ENCODE results near the gene PATL1.
"Not testable (repeated sequence)": the region's sequence is repeated elsewhere in the genome, so short reads cannot be mapped to it uniquely, and the experiment has no call there.

Gene PATL1

DNA sequence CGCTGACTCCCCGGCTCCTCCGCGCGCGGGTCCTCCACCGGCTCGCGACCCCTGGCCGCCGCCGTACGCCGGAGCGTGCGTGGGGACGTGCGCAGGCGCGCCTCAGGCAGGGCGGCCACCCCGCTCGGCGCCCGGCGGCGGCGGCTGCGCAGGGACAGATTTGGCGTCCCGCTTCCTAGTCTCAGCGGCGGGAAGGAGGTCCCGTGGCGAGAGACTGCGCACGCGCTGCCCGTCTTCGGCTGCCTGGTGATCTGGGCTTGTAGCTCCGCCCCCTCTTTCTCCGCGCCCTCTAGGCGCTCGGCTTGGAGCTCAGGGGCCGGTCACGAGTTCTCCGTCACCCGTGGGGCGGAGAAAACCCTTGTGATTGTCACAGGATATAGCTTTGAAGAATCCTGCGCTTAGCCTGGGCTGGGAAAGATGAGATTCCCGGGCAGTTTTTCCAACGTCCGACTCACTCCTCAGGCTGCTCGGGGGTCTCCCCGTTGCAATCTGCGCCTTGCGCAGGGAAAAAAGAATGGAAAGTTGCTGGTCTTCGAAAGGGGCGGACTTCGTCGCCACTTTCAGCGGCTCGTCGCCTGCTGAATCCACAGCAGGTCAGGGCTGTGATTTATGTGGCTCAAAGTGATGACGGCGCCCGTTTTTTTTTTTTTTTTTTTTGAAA lies at the start of gene PATL1:
PATL1 (minus strand) TSS at position 88 of the 661 bp plus-strand sequence. CDS start 142 bp downstream, outside the sequence.
- peak; percentile 93 to 97 for DNase-seq (ENCODE audit: low read depth in 2 of 2)

DNA sequence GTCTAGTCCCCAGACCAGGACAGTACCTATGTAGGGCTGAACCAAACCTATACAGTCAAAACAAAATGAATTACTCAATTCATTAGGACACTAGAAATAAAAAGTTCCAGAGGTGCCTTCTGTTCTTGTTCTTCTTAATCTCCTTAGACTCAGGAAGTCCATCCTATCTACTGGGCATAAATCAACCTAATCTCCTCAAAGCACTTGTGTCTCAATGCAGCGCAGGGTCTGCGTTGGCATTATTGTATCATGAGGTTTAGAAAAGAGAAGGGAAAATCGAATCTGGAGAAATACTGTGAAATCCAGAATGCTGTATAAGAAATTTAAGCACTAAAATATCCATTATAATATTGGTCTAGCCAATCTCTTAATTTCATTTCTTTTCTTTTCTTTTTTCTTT lies 47.2 kb upstream of the PATL1 start:
- no peak for DNase-seq (ENCODE audit: low read depth in 2 of 2)

DNA sequence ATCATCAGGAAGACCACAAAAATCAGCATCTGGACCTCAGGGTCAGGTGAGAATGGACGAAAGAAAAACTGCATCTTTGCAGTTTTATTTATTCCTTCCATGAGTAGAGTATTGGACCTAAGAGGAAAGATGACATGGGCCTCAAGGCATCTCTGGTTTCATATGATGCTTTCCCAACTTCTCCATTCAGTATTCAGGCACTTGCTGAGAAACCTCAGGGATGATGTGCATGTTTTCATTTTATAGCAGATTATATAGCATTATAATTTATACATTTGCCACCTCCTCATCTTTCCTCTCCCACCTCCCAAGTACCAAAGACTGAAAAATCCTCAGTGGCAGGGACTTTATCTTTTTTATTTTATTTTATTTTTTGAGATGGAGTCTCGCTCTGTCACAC lies 44.9 kb upstream of the PATL1 start, which contains the start of gene OR10V1:
OR10V1 (minus strand) TSS at position 101 of the 400 bp plus-strand sequence; CDS start at position 101, 0 bp downstream.
- no peak for DNase-seq (ENCODE audit: low read depth in 2 of 2)

DNA sequence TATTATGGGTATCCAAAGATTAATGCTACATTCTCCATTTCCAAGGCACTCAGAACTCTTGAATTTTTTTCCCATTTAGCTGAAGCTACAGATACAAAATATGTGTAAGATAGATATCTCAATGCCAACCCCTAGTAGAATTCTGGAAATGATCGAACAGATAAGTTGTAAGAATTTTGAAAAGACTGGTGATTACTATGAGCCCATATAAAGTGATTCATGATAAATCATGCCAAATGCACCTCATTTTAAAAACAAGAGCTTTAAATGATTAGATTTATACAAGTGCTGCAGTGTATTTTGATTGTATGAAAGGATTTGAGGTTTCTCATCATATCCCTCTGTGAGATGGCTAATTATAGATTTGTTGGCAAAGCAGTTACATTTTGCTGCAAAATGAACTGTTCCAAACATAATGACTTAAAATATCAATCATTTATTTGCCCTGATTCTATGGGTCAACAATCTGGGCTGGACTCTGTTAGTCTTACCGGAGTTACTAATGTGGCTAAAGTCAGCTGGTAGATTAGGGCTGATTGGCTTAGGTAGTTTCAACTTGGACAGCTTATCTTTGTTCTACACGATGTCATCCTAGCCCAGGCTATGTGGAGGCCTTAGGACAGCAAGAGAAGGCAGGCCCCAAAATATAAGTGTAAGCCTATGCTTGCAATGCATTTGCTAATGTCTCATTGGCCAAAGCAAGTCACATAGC lies 41.5 kb upstream of the PATL1 start:
- DNase-seq (ENCODE audit: low read depth in 2 of 2) = no peak

GRCh38 chr11:59708537-59708936 lies 39.7 kb upstream of the PATL1 start:
- DNase-seq (ENCODE audit: low read depth in 2 of 2) = no peak

GRCh38 chr11:59707371-59707770 lies 38.5 kb upstream of the PATL1 start:
- no peak for DNase-seq (ENCODE audit: low read depth in 2 of 2)

GRCh38 chr11:59706518-59707285 lies 37.9 kb upstream of the PATL1 start:
- DNase-seq (ENCODE audit: low read depth in 2 of 2) = no peak

GRCh38 chr11:59705294-59705693 lies 36.5 kb upstream of the PATL1 start:
- DNase-seq (ENCODE audit: low read depth in 2 of 2) = no peak

- not testable (repeated sequence) for DNase-seq (ENCODE audit: low read depth in 2 of 2)
Observed at GRCh38 chr11:59703515-59703914, 34.7 kb upstream of the PATL1 start.

GRCh38 chr11:59700157-59700556 lies 31.3 kb upstream of the PATL1 start:
- not testable (repeated sequence) for DNase-seq (ENCODE audit: low read depth in 2 of 2)

DNA sequence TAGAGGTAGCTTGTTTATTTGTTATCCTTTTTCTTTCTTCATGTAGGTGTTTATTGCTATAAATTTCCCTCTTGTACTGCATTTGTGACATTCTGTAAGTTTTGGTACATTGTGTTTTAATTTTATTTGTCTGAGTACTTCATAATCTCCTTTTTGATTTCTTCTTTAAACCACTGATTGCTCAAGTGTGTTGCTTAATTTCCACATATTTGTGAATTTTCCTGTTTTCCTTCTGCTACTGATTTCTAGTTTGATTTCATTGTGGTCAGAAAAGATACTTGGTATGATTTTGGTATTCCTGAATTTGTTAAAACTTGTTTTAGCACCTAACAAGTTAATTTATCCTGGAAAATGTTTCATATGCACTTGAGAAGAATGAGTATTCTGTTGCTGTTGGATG lies 29.7 kb upstream of the PATL1 start:
- no peak for DNase-seq (ENCODE audit: low read depth in 2 of 2)

DNA sequence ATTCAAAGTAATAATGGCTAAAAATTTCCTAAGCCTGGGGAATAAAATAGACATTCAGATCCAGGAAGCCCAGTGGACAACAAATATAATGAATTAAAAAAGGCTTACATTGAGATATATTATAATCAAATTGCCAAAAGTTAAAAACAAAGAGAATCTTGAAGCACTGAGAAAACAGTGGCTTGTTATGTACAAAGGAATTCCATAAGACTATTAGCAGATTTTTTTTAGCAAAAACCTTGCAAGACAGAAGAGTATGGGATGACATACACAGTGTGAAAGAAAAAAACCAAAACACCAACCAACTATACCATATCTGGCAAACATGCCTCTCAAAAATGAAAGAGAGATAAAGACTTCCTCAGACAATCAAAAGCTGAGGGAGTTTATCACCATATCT lies 24.1 kb upstream of the PATL1 start:
- DNase-seq (ENCODE audit: low read depth in 2 of 2) = no peak

- DNase-seq (ENCODE audit: low read depth in 2 of 2) = no peak
Observed at GRCh38 chr11:59691156-59691555, 22.3 kb upstream of the PATL1 start.

GRCh38 chr11:59689015-59689414 lies 20.2 kb upstream of the PATL1 start:
- no peak for DNase-seq (ENCODE audit: low read depth in 2 of 2)

GRCh38 chr11:59681260-59681725 lies 12.5 kb upstream of the PATL1 start:
- DNase-seq (ENCODE audit: low read depth in 2 of 2) = not testable (repeated sequence)

GRCh38 chr11:59680287-59681154 lies 11.7 kb upstream of the PATL1 start:
- DNase-seq (ENCODE audit: low read depth in 2 of 2) = peak; percentile 27

DNA sequence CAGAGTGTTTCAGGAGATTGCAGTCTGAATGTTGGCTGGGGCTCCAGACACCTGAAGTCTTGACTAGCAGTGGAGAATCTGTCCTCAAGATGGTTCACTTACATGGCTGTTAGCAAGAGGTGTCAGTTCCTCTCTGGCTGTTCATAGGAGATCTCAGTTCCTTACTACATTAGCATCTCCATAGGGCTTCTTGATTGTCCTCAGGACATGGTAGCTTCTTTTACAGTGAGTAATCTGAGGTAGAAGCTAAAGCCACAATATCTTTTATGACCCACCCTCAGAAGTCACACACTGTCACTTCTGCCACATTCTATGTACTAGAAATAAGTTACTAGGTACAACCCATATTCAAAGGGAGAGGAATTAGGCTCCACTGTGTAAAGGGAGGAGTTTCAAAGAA lies 10.5 kb upstream of the PATL1 start:
- no peak for DNase-seq (ENCODE audit: low read depth in 2 of 2)

DNA sequence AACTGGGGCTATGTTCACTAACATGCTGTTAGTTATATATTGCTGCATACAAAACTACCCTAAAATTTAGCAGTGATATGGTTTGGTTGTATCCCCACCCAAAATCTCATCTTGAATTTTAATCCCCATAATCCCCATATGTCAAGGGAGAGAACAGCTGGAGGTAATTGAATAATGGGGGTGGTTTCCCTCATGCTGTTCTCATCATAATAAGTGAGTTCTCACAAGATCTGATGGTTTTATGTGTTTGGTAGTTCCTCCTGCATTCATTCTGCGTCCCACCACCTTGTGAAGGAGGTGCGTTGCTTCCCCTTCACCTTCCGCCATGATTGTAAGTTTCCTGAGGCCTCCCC lies 10.0 kb upstream of the PATL1 start:
- no peak for DNase-seq (ENCODE audit: low read depth in 2 of 2)

- DNase-seq (ENCODE audit: low read depth in 2 of 2) = no peak
Observed at GRCh38 chr11:59678118-59678812, 9.4 kb upstream of the PATL1 start.

- DNase-seq (ENCODE audit: low read depth in 2 of 2) = no peak
Observed at GRCh38 chr11:59676205-59676604, 7.4 kb upstream of the PATL1 start.

GRCh38 chr11:59674291-59674690 lies 5.5 kb upstream of the PATL1 start:
- no peak for DNase-seq (ENCODE audit: low read depth in 2 of 2)
